Measurements from ENCODE around the gene FMO2.

FMO2 gene

GRCh38 chr1:171247501-171247900, 62.4 kb downstream of the FMO2 start:
- no peak overlapping the region for H3K4me3 ChIP-seq (ENCODE audit: low read depth, low read length)
- no peak for TF ChIP-seq CTCF (IDR thresholded peaks at IDR 0.05; ENCODE audit: control insufficient read depth, extremely low read depth, insufficient read depth)
- no peak for DNase-seq (ENCODE audit: low read depth)

- no peak within 1 kb of the TSS for H3K4me3 ChIP-seq (ENCODE audit: low read depth, low read length)
- no peak for DNase-seq (ENCODE audit: low read depth)
- no peak for TF ChIP-seq CTCF (IDR thresholded peaks at IDR 0.05; ENCODE audit: control insufficient read depth, extremely low read depth, insufficient read depth)
Observed at GRCh38 chr1:171248302-171248701, 63.2 kb downstream of the FMO2 start, which contains the start of gene FMO1. TSS of gene FMO1 (plus strand) at chr1:171248494. CDS start at chr1:171258088, 9,594 bp downstream.

GRCh38 chr1:171248841-171249240, 63.7 kb downstream of the FMO2 start:
- no peak overlapping the region for H3K4me3 ChIP-seq (ENCODE audit: low read depth, low read length)
- TF ChIP-seq CTCF (IDR thresholded peaks at IDR 0.05; ENCODE audit: control insufficient read depth, extremely low read depth, insufficient read depth), result no peak
- no peak for DNase-seq (ENCODE audit: low read depth)

GRCh38 chr1:171250263-171250662, 65.2 kb downstream of the FMO2 start:
- TF ChIP-seq CTCF (IDR thresholded peaks at IDR 0.05; ENCODE audit: control insufficient read depth, extremely low read depth, insufficient read depth), result no peak
- no peak overlapping the region for H3K4me3 ChIP-seq (ENCODE audit: low read depth, low read length)
- no peak for DNase-seq (ENCODE audit: low read depth)

GRCh38 chr1:171251042-171251951, 66.2 kb downstream of the FMO2 start:
- no peak for DNase-seq (ENCODE audit: low read depth)
- H3K4me3 ChIP-seq (ENCODE audit: low read depth, low read length), result peak overlapping the region; percentile 49
- peak; percentile 76 for TF ChIP-seq CTCF (IDR thresholded peaks at IDR 0.05; ENCODE audit: control insufficient read depth, extremely low read depth, insufficient read depth)

- TF ChIP-seq CTCF (IDR thresholded peaks at IDR 0.05; ENCODE audit: control insufficient read depth, extremely low read depth, insufficient read depth), result no peak
- H3K4me3 ChIP-seq (ENCODE audit: low read depth, low read length), result peak overlapping the region; percentile 49
Observed at GRCh38 chr1:171251952-171252300, 66.8 kb downstream of the FMO2 start.

More at GRCh38 chr1:171251952-171252300, 66.8 kb downstream of the FMO2 start:
- DNase-seq (ENCODE audit: low read depth), result no peak
